Small intestine (tissue), 7 donors: ENCODE data around the gene IQCE. TPM values are rescaled to one million over a fixed set of nuclear protein-coding genes. Genes with fewer than 3 reads are reported as not detected.

Experiments
- DNase-seq, 2 donors: peaks; one replicate each; pipeline versions ENCODE4 v3.0.0 to v3.0.0-alpha.2; 2013
- FAIRE-seq: peaks from 2 replicates; lab custom pipeline; 2012; peaks lifted over from hg19 to GRCh38; lab: Jason Lieb, UNC
- H3K27ac ChIP-seq, 3 donors: one replicate each; pipeline ENCODE4 v1.5.1; 2013; ENCODE audit warnings: low read length in 2 of 3, mild to moderate bottlenecking in 2 of 3, control low read depth in 1 of 3, inconsistent platforms in 1 of 3, low read depth in 1 of 3, moderate library complexity in 1 of 3
- H3K27me3 ChIP-seq, 3 donors: one replicate each; pipeline ENCODE4 v1.6.1; 2013; ENCODE audit warnings: low read length in 3 of 3, inconsistent platforms in 1 of 3; ENCODE audit not compliant: control insufficient read depth in 3 of 3, insufficient read depth in 3 of 3
- H3K36me3 ChIP-seq, 3 donors: one replicate each; pipeline ENCODE4 v1.6.1; 2013; ENCODE audit warnings: low read length in 3 of 3, inconsistent platforms in 1 of 3, low read depth in 1 of 3, mild to moderate bottlenecking in 1 of 3, moderate library complexity in 1 of 3; ENCODE audit not compliant: control insufficient read depth in 3 of 3, insufficient read depth in 2 of 3
- H3K4me1 ChIP-seq, 3 donors: one replicate each; pipeline ENCODE4 v1.6.1; 2013; ENCODE audit warnings: low read length in 2 of 3, inconsistent platforms in 1 of 3, low read depth in 1 of 3, mild to moderate bottlenecking in 1 of 3, moderate library complexity in 1 of 3; ENCODE audit not compliant: control insufficient read depth in 3 of 3, insufficient read depth in 2 of 3
- H3K4me3 ChIP-seq, 3 donors: one replicate each; pipeline ENCODE4 v1.5.1; 2013; ENCODE audit warnings: low read length in 3 of 3, control low read depth in 1 of 3, inconsistent platforms in 1 of 3, low read depth in 1 of 3, mild to moderate bottlenecking in 1 of 3, moderate library complexity in 1 of 3
- H3K9me3 ChIP-seq, 2 donors: one replicate each; pipeline ENCODE4 v1.6.1; 2013; ENCODE audit warnings: low read depth in 1 of 2, low read length in 1 of 2; ENCODE audit not compliant: control insufficient read depth in 2 of 2, insufficient read depth in 1 of 2
- WGBS, 3 donors: extraction: QIAGEN DNeasy Blood & Tissue Kit; methylation state at CpG; one replicate each; pipeline ENCODE4 v1.1.7; 2013; 5-methylcytosine and 5-hydroxymethylcytosine counted together
- polyA plus RNA-seq, 4 donors: library from polyadenylated mRNA; stranded (reverse) in 3 of 4; unstranded in 1 of 4; fragments of 200-250 nt in 3 of 4; fragments of 120-200 nt in 1 of 4; gene quantifications; one replicate each; pipeline versions ENCODE4 v1.2.1 to v1.2.3, GENCODE V29; 2013
- donor health status: healthy with polysubstance abuse.
- donor health status: control.
- donor health status: control.
- donor health status: Bipolar disorder and iron deficiency.
- donor health status: healthy.

IQCE gene
- polyA plus RNA-seq, 4 donors: 10.4 to 20.8 (median 15.5) TPM

- H3K4me3 ChIP-seq: no peak overlapping the region
- H3K27ac ChIP-seq: no peak overlapping the region
- H3K27me3 ChIP-seq: no peaks in the 10 kb centered on the region
- H3K4me1 ChIP-seq: no peaks in the 10 kb centered on the region
- H3K9me3 ChIP-seq: no peaks in the 10 kb centered on the region
- WGBS, 3 donors: 93 to 96% (median 93%) methylated on average over 30 to 40 of the region's 40 CpGs
- H3K36me3 ChIP-seq: peaks cover 19 to 88% (median 28%) of the 10 kb centered on the region in 3 donors
- no peak for FAIRE-seq
- DNase-seq: no peak
Measured at GRCh38 chr7:2541291-2542010, 17.3 kb upstream of the IQCE start.

- Histone ChIP-seq H3K4me3 (no peak overlapping the region), H3K27me3 (no peaks in the 10 kb centered on the region), H3K36me3 (peaks cover 22 to 95% (median 34%) of the 10 kb centered on the region in 3 donors), H3K27ac (no peak overlapping the region), H3K9me3 (no peaks in the 10 kb centered on the region), H3K4me1 (no peaks in the 10 kb centered on the region)
- FAIRE-seq (no peak), DNase-seq (no peak)
- 90 to 94% (median 92%) methylated on average over 25 of the region's 25 CpGs for WGBS, 3 donors
Measured at GRCh38 chr7:2542011-2542915, 16.5 kb upstream of the IQCE start.

DNA sequence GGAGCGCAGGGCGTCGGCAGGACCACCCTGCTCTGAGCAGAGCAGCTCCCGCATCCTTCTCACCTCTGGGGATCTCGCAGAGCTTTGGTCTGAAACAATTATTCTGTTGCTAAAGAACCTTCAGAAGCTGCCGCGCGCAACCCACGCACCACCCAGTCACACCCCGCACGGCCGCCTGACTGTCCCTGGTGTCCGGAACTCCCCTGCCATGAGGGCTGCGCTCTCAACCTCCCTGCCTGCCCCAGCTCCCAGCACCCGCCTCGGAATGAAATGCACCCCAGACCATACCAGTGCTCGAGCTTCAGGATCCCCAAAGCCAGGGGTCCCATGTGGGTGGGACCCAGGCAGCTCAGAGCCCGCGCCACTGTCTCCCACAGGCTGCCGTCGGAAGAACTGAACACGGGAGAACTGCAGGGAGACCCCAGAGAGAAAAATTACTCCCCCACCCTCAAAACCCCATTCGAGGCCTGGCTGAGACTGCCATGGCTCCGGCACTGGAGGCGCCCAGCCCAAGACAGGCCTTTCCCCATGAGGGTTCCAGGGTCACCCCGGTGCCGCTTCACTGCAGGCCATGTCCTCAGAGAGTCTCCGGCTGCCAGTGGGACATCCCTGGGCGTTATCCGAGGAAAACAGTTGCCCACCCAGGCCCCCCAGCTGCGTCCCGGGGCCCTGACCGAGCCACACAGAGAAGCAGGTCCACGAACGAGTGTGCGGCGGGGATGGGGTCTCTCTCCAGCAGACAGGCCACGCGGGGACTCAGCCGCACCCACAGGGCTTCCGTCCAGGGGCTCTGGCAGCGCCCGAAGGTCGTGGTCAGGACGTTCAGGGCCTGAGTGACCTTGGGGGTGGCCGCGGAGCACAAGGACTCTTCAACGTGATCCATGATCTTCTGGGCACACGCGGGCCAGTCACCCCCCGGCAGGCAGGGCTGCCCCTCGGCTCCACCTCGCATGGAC is 15.6 kb upstream of the IQCE start:
- H3K27ac ChIP-seq: no peak overlapping the region
- FAIRE-seq (no peak), DNase-seq (no peak)
- WGBS, 3 donors: 93 to 94% (median 94%) methylated on average over 53 of the region's 53 CpGs
- no peaks in the 10 kb centered on the region for H3K4me1 ChIP-seq
- no peaks in the 10 kb centered on the region for H3K27me3 ChIP-seq
- H3K36me3 ChIP-seq: peaks cover 19 to 99% (median 36%) of the 10 kb centered on the region in 3 donors
- H3K4me3 ChIP-seq: no peak overlapping the region
- no peaks in the 10 kb centered on the region for H3K9me3 ChIP-seq

GRCh38 chr7:2544541-2545188 is 14.1 kb upstream of the IQCE start:
- H3K4me3 ChIP-seq: no peak overlapping the region
- H3K36me3 ChIP-seq: peaks cover 21 to 91% (median 23%) of the 10 kb centered on the region in 3 donors
- H3K4me1 ChIP-seq: no peaks in the 10 kb centered on the region
- H3K27me3 ChIP-seq: no peaks in the 10 kb centered on the region
- WGBS, 3 donors: 94 to 96% (median 95%) methylated on average over 23 of the region's 23 CpGs
- DNase-seq (no peak), FAIRE-seq (no peak)
- no peak overlapping the region for H3K27ac ChIP-seq
- H3K9me3 ChIP-seq: no peaks in the 10 kb centered on the region

DNA sequence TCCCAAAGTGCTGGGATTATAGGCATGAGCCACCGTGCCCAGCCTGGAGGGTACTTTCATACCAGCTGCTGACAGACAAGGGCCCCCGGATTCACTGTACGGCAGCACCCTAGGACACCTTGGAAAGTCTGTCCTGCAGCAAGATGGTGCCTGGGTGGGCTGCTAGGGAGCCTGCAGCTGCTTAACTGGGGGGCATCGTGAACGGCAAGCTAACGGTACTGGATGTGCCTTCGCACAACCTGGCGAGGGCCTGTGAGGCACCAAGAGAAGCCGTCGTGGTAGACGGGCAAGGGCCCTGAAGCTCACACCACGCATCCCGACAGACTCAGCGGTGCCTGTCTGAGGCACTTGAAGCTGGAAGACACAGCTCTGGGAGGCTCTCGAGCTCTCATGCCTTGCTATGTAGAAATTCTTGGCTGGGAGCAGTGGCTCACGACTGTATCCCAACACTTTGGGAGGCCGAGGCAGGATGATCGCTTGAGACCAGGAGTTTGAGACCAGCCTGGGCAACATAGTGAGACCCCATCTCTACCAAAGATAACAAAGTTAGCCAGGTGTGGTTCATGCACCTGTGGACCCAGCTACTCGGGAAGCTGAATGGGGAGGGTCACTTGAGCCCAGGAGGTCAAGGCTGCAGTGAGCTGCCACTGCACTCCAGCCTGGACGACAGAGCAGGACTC is 12.9 kb upstream of the IQCE start:
- DNase-seq (no peak), FAIRE-seq (no peak)
- H3K4me1 ChIP-seq: no peaks in the 10 kb centered on the region
- H3K9me3 ChIP-seq: no peaks in the 10 kb centered on the region
- H3K4me3 ChIP-seq: no peak overlapping the region
- WGBS, 3 donors: 93 to 96% (median 95%) methylated on average over 20 of the region's 20 CpGs
- H3K36me3 ChIP-seq: peaks cover 21 to 87% (median 21%) of the 10 kb centered on the region in 3 donors
- no peak overlapping the region for H3K27ac ChIP-seq
- H3K27me3 ChIP-seq: no peaks in the 10 kb centered on the region

DNA sequence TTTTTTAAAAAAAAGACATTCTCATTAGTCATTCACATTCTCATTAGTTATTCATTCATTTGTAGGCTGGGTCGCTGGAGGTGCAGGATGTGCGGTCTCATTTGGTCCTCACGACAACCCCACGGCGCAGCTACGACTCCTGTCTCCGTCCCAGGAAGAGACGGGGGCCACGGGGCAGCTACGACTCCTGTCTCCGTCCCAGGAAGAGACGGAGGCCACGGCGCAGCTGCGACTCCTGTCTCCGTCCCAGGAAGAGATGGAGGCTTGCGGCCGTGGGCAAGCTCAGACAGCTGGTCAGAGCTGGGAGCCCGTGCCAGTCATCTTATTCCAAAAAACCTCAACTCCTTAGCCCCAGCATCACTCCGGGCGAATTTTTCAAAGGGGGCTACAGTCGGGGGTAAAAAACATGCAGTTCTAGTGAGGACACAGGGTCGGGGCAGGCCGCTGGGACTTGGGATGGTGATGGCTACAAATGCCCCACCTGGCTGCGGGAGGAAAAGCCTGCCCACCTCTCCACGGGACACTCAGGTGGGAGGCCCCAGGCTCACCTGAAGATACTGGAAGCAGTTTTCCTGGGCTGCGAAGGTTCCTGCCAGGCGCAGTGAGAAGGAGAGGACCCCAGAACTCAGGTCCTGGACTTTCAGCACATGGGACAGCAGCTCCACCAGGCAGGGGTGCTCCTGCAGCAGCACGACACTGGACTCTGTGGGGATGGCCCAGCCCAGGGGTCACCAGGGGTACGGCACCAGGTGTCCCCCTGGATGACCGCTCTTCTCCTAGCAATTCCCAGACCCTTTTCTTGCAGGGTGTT is 11.8 kb upstream of the IQCE start:
- Histone ChIP-seq H3K4me1 (no peaks in the 10 kb centered on the region), H3K27me3 (no peaks in the 10 kb centered on the region), H3K9me3 (no peaks in the 10 kb centered on the region), H3K4me3 (no peak overlapping the region), H3K36me3 (peaks cover 16 to 80% (median 18%) of the 10 kb centered on the region in 3 donors), H3K27ac (no peak overlapping the region)
- 91 to 95% (median 94%) methylated on average over 31 of the region's 31 CpGs for WGBS, 3 donors
- FAIRE-seq: no peak
- DNase-seq: no peak

DNA sequence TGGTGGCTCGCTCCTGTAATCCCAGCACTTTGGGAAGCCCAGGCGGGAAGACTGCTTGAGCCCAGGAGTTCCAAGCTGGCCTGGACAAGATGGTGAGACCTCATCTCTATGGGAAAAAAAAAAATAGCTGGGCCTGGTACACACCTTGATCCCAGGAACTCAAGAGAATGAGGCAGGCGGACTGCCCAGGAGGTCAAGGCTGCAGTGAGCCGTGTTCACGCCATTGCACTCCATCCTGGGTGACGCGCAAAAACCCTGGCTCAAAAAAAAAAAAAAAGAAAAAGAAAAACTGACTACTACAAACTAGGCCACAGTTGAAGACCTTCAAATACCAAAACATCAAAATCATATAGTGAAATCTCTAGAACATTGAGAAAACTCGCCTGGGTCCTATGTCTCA is 7.4 kb upstream of the IQCE start:
- WGBS, 3 donors: 94% methylated on average over 8 of the region's 8 CpGs
- Histone ChIP-seq H3K27ac (no peak overlapping the region), H3K4me3 (no peak overlapping the region), H3K27me3 (no peaks in the 10 kb centered on the region), H3K36me3 (peaks cover 5 to 54% (median 8%) of the 10 kb centered on the region in 3 donors), H3K9me3 (no peaks in the 10 kb centered on the region), H3K4me1 (peaks cover 3 to 17% (median 3%) of the 10 kb centered on the region in 3 donors)
- FAIRE-seq: no peak
- DNase-seq: no peak
